C4-2B (cell line): Measurements from ENCODE around the gene APLF.
"Not testable (repeated sequence)": the region's sequence is repeated elsewhere in the genome, so short reads cannot be mapped to it uniquely, and the experiment has no call there.

Experiments
- H3K27ac ChIP-seq: fragments of 450-650 bp; 2 replicates; pipeline ENCODE4 v1.5.1; 2017
- CTCF ChIP-seq: fragments of 450-650 bp; conservative IDR thresholded peaks from 2 replicates; pipeline ENCODE4 v1.5.1; 2017; ENCODE audit warnings: mild to moderate bottlenecking
- ZFX ChIP-seq: fragments of 450-650 bp; IDR thresholded peaks from 2 replicates; pipeline ENCODE4 v1.6.1; 2017

Gene APLF

GRCh38 chr2:68548396-68548795, 81.0 kb downstream of the APLF start:
- H3K27ac ChIP-seq = no peak overlapping the region
- no peak for TF ChIP-seq CTCF
- no peak for TF ChIP-seq ZFX

GRCh38 chr2:68553098-68553497, 85.7 kb downstream of the APLF start:
- TF ChIP-seq CTCF (no peak), ZFX (no peak)
- H3K27ac ChIP-seq = no peak overlapping the region

- H3K27ac ChIP-seq = not testable (repeated sequence)
These were observed 88.2 kb downstream of the APLF start for GRCh38 chr2:68555425-68556206.

GRCh38 chr2:68556381-68556780, 89.0 kb downstream of the APLF start:
- TF ChIP-seq CTCF (no peak), ZFX (no peak)
- no peak overlapping the region for H3K27ac ChIP-seq

GRCh38 chr2:68558576-68558975, 91.2 kb downstream of the APLF start:
- TF ChIP-seq ZFX = no peak
- TF ChIP-seq CTCF = no peak
- H3K27ac ChIP-seq = no peak overlapping the region

GRCh38 chr2:68559692-68560091, 92.3 kb downstream of the APLF start:
- TF ChIP-seq CTCF = no peak
- TF ChIP-seq ZFX = no peak
- no peak overlapping the region for H3K27ac ChIP-seq

- H3K27ac ChIP-seq = no peak overlapping the region
- TF ChIP-seq ZFX = no peak
- no peak for TF ChIP-seq CTCF
These were observed 93.2 kb downstream of the APLF start for GRCh38 chr2:68560545-68560944.

GRCh38 chr2:68561372-68561771, 94.0 kb downstream of the APLF start:
- TF ChIP-seq ZFX = no peak
- no peak for TF ChIP-seq CTCF
- no peak overlapping the region for H3K27ac ChIP-seq
